ENCODE data around the gene ZCCHC24.

Gene ZCCHC24

DNA sequence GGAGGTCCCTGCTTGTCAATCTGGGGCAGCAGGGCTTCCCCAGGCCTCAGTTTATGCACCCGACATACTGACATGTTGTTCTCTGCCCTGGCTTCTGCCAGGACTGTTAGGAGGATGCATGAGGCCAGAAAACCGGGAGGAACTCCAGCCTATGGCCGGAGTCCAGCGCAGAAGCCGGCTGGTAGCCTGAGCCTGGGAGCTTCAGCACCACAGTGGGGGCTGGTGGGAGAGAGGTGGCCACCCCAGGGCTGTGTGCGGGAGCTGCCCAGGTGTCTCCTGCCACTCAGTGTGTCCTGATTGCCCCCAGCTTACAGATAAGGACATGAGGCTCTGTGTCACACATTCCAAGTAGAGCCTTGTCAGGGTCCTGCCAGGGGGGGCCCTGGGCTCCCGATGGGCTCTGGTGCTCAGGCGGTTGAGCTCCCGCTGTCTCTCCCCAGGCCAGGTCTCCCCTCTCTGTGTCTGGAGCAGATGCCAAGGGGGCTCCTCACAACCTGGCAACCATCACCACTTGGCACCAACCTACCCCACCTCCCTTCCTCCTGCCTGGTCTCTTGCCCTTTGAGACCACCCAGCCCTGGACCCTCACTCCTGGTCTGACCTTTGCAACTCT lies 65.8 kb downstream of the ZCCHC24 start:
- no peak overlapping the region for H3K4me3 ChIP-seq (ENCODE audit: low read depth, low read length)
- TF ChIP-seq, protein P1, sequence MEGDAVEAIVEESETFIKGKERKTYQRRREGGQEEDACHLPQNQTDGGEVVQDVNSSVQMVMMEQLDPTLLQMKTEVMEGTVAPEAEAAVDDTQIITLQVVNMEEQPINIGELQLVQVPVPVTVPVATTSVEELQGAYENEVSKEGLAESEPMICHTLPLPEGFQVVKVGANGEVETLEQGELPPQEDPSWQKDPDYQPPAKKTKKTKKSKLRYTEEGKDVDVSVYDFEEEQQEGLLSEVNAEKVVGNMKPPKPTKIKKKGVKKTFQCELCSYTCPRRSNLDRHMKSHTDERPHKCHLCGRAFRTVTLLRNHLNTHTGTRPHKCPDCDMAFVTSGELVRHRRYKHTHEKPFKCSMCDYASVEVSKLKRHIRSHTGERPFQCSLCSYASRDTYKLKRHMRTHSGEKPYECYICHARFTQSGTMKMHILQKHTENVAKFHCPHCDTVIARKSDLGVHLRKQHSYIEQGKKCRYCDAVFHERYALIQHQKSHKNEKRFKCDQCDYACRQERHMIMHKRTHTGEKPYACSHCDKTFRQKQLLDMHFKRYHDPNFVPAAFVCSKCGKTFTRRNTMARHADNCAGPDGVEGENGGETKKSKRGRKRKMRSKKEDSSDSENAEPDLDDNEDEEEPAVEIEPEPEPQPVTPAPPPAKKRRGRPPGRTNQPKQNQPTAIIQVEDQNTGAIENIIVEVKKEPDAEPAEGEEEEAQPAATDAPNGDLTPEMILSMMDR (IDR thresholded peaks at IDR 0.05; ENCODE audit: low read depth, low read length, missing control alignments) = no peak
- no peak for DNase-seq (ENCODE audit: low read depth)

DNA sequence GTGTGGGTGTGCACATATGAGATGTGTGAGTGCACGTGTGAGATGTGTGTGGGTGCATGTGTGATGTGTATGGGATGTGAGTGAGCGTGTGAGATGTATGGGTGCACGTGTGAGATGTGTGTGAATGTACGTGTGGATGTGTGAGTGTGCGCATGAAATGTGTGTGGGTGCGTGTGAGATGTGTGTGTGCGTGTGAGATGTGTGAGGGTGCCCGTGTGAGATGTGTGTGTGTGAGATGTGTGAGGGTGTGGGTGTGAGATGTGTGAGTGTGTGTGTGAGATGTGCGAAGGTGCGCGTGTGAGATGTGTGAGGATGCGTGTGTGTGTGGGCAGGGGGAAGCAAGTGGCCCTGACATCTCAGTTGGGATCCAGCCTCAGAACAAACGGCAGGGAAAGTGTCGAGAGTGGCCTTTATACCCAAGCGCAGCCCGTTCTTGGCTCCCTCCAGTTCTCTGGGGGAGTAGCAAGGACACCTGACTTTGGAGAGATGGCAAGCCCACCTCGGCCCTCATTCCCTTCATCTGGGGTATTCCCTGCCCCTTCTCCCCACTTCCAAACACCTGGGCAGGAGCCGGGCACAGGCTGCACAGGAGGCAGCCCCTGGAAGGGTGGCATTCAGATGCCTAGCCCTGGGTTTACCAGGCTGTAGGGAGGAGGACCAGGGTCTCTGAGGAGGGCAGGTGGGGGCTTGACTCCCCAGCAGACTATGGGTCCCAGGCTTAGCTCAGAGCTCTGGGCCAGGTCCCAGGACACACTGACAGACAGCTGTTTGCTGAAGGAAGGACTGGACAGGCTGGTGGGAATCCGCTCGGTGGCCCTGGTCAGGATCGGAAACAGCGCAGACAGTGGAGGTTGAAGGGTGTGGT lies 66.5 kb downstream of the ZCCHC24 start:
- no peak for DNase-seq (ENCODE audit: low read depth)
- TF ChIP-seq, protein P1 (IDR thresholded peaks at IDR 0.05; ENCODE audit: low read depth, low read length, missing control alignments) = no peak
- H3K4me3 ChIP-seq (ENCODE audit: low read depth, low read length) = no peak overlapping the region

DNA sequence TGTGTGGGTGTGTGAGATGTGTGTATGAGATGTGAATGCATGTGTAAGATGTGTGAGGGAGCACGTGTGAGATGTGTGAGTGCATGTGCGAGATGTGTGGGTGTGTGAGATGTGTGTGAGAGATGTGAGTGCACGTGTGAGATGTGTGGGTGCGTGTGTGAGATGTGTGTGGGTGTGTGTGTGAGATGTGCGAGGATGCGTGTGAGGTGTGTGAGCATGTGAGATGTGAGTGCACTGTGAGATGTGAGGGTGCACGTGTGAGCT lies 67.1 kb downstream of the ZCCHC24 start:
- TF ChIP-seq, protein P1 (IDR thresholded peaks at IDR 0.05; ENCODE audit: low read depth, low read length, missing control alignments) = no peak
- no peak overlapping the region for H3K4me3 ChIP-seq (ENCODE audit: low read depth, low read length)
- DNase-seq (ENCODE audit: low read depth) = no peak

DNA sequence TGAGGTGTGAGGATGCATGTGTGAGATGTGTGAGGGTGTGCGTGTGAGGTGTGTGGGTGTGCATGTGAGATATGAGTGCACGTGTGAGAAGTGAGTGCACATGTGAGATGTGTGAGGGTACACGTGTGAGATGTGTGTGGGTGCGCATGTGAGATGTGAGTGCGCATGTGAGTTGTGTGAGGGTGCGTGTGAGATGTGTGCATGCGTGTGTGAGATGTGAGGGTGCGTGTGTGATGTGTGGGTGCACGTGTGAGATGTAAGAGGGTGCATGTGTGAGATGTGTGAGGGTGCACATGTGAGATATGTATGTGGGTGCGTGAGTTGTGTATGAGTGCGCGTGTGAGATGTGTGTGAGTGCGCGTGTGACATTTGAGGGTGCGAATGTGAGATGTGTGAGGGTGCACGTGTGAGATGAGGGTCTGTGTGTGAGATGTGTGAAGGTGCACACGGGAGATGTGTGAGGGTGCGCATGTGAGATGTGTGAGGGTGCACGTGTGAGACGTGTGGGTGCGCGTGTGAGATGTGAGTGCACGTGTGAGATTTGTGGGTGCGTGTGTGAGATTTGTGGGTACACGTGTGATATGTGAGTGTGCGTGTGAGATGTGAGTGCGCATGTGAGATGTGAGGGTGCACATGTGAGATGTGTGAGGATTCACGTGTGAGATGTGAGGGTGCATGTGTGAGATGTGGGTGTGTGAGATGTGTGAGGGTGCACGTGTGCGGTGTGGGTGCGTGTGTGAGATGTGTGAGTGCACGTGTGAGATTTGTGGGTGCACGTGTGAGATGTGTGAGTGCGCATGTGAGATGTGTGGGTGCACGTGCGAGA lies 67.7 kb downstream of the ZCCHC24 start:
- no peak overlapping the region for H3K4me3 ChIP-seq (ENCODE audit: low read depth, low read length)
- TF ChIP-seq, protein P1 (IDR thresholded peaks at IDR 0.05; ENCODE audit: low read depth, low read length, missing control alignments) = no peak
- DNase-seq (ENCODE audit: low read depth) = no peak

DNA sequence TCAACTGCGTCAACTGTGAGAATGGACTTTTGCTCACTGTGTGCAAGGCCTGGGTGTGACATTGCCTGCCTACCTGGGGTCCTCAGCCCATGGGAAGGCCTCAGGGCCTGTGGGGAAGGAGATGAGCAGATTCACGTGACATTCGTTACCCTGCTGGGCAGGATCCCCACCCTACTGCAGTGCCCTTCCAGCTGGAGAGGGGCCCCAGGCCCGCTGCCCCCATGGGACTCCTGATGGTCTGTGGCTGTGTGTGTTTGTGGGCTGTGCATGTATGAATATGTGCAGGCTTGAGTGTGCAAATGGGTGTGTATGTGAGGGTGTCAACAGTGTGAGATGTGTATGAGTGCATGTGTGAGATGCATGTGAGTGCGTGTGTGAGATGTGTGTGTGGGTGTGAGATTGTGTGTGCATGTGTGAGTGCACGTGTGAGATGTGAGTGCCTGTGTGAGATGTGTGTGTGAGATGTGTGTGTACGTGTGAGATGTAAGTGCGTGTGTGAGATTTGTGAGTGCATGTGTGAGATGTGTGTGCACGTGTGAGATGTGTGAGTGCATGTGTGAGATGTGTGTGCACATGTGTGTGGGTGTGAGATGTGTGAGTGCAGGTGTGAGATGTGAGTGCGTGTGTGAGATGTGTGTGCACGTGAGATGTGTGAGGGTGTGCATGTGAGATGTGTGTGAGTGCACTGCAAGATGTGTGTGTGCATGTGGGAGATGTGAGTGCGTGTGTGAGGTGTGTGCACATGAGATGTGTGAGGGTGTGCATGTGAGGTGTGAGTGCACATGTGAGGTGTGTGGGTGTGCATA lies 68.5 kb downstream of the ZCCHC24 start:
- TF ChIP-seq, protein P1 (IDR thresholded peaks at IDR 0.05; ENCODE audit: low read depth, low read length, missing control alignments) = no peak
- no peak for DNase-seq (ENCODE audit: low read depth)
- no peak overlapping the region for H3K4me3 ChIP-seq (ENCODE audit: low read depth, low read length)

DNA sequence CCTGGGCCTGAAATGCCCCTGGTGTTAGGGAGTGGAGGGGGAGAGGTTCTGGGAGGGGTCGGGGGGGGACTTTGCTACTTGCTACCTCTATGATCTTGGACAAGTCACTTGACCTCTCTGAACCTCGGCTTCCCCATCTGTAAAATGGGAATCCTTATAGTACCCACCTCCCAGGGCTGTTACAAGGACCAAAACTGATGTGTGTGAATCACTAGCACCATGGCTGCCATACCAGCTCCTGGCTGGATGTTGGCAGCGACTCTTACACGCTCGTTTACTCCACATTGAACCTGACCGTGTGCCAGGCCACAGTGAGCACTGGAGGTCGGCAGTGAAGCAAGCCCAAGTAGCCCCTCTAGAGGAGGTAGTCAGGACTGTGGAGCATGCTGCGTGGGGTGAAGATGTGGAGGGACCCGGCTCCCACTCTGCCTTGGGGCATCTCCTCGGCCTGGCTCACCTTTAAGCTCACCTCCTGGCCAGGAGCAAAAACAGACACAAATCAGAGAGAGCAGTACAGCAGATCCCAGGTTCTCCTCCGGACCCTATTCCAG lies 69.3 kb downstream of the ZCCHC24 start:
- TF ChIP-seq, protein P1 (IDR thresholded peaks at IDR 0.05; ENCODE audit: low read depth, low read length, missing control alignments) = no peak
- H3K4me3 ChIP-seq (ENCODE audit: low read depth, low read length) = no peak overlapping the region
- no peak for DNase-seq (ENCODE audit: low read depth)
